Pancreas (tissue), 10 donors: ENCODE results near the gene LNX1. TPM values are rescaled to one million over a fixed set of nuclear protein-coding genes. Genes with fewer than 3 reads are reported as not detected.
"Not testable (repeated sequence)": the region's sequence is repeated elsewhere in the genome, so short reads cannot be mapped to it uniquely, and the experiment has no call there.

Experiments used
- ATAC-seq, 4 donors: fragments of 200-7000 bp; cut with Tn5 transposase; one replicate each; pipeline versions ENCODE4 v1.8.0 to v1.9.1; 2020; ENCODE audit warnings: mild to moderate bottlenecking in 4 of 4, moderate library complexity in 4 of 4
- DNase-seq, 6 donors: peaks; one replicate each; pipeline ENCODE4 v3.0.0-alpha.2; 2020
- FAIRE-seq: peaks from 2 replicates; lab custom pipeline; 2012; peaks lifted over from hg19 to GRCh38; lab: Jason Lieb, UNC
- H3K27ac ChIP-seq, 4 donors: fragments of 200-600 bp; sonication (generic); 1 replicate in 3 of 4; 2 replicates in 1 of 4; pipeline versions ENCODE4 v1.5.0 to v1.8.0; 2020
- H3K27me3 ChIP-seq, 4 donors: fragments of 200-600 bp; one replicate each; pipeline ENCODE4 v1.8.0; 2021
- H3K36me3 ChIP-seq, 3 donors: fragments of 200-600 bp; sonication (generic) in 1 of 3; one replicate each; pipeline versions ENCODE4 v1.5.0 to v1.8.0; 2020 to 2021
- H3K4me1 ChIP-seq, 3 donors: fragments of 200-600 bp; one replicate each; pipeline ENCODE4 v1.8.0; 2021
- H3K4me3 ChIP-seq, 4 donors: fragments of 200-600 bp; sonication (generic) in 2 of 4; one replicate each; pipeline versions ENCODE4 v1.5.0 to v1.8.0; 2020 to 2021
- H3K9me3 ChIP-seq, 4 donors: fragments of 200-600 bp; one replicate each; pipeline ENCODE4 v1.8.0; 2021
- CTCF ChIP-seq, 4 donors: fragments of 200-600 bp; sonication (generic) in 3 of 4; IDR thresholded peaks; one replicate each; pipeline versions ENCODE4 v1.5.0 to v1.8.0; 2021; ENCODE audit warnings: antibody characterized with exemption in 4 of 4
- WGBS, 2 donors: extraction: QIAGEN DNeasy Blood & Tissue Kit; methylation state at CpG; one replicate each; pipeline ENCODE4 v1.1.7; 2013; 5-methylcytosine and 5-hydroxymethylcytosine counted together
- intact Hi-C, 3 donors: fragments of 100-400 bp; cut with DNase I; formaldehyde crosslinking; loops; one replicate each; pipeline versions ENCODE4 v1.11.1 to v1.14.2; 2022
- polyA plus RNA-seq, 2 donors: library from polyadenylated mRNA; stranded (reverse); fragments of 200-250 nt; gene quantifications; one replicate each; pipeline ENCODE4 v1.2.3, GENCODE V29; 2013
- total RNA-seq, 6 donors: library from RNA; stranded (reverse); fragmentation: NEBNext Ultra II Directional in 4 of 6; extraction: Animal tissue kit (Norgen Biotek cat#: 25700) in 4 of 6; gene quantifications; one replicate each; pipeline versions ENCODE4 v1.2.1 to v1.2.4, GENCODE V29; 2021 to 2023
- donor health status: healthy with polysubstance abuse.
- donor health status: DM: no; HTN: no; CAD: no; lungs with moderate emphysema.
- donor health status: DM: no; HTN: no; CAD: no.
- donor health status: control.
- donor health status: control.
- donor health status: Bipolar disorder and iron deficiency.
- donor health status: DM: yes; HTN: yes; CAD: no.
- donor health status: DM: no; HTN: no; CAD: no.
- donor health status: DM: no; HTN: no; CAD: no.
- donor health status: DM: yes; HTN: yes; CAD: no.

The LNX1 gene
- total and polyA plus RNA-seq, 8 donors = 6.1 to 18.6 (median 15.0) TPM

- WGBS, 2 donors = 95% methylated on average over 3 of the region's 3 CpGs
- no peak for TF ChIP-seq CTCF (IDR thresholded peaks at IDR 0.05)
- FAIRE-seq (no peak), DNase-seq (no peak), ATAC-seq (no peak)
- Histone ChIP-seq H3K27me3 (no peaks in the 10 kb centered on the region), H3K27ac (no peak overlapping the region), H3K36me3 (peaks cover 0 to 3% (median 0%) of the 10 kb centered on the region in 3 donors), H3K4me3 (no peak overlapping the region), H3K9me3 (no peaks in the 10 kb centered on the region), H3K4me1 (no peaks in the 10 kb centered on the region)
- intact Hi-C loops = no loop called here
These were observed 172.1 kb downstream of the LNX1 start for GRCh38 chr4:53419208-53419607.

- DNase-seq, H3K36me3 ChIP-seq, H3K9me3 ChIP-seq, H3K27me3 ChIP-seq, H3K4me3 ChIP-seq, FAIRE-seq, H3K27ac ChIP-seq, intact Hi-C loops, H3K4me1 ChIP-seq, ATAC-seq: not testable (repeated sequence)
- WGBS, 2 donors = 97 to 98% methylated on average over 11 of the region's 11 CpGs
These were observed 181.8 kb downstream of the LNX1 start for GRCh38 chr4:53409479-53409878.

Other genes starting within 250 kb of the LNX1 start
- gene SCFD2, start 225.4 kb downstream of the LNX1 start, total RNA-seq = 10 to 100 TPM in 3 of 6 donors, 1 to 10 TPM in 3; 6.1 to 13.5 (median 10.1) TPM
- 1 to 10 TPM; 4.0 to 4.6 TPM for gene SCFD2, start 225.4 kb downstream of the LNX1 start, polyA plus RNA-seq
- 10 to 100 TPM in 5 of 6 donors, 1 to 10 TPM in 1; 10.0 to 27.8 (median 18.0) TPM for gene FIP1L1, start 213.8 kb downstream of the LNX1 start, total RNA-seq
- 10 to 100 TPM; 16.0 to 27.1 TPM for gene FIP1L1, start 213.8 kb downstream of the LNX1 start, polyA plus RNA-seq